SKM-1 (cell line): ENCODE data around the gene CTBP2.

Source experiments
- DNase-seq: peaks from one replicate; lab custom pipeline; 2025; ENCODE audit not compliant: unreplicated experiment; lab: John Stamatoyannopoulos, UW

CTBP2 gene

GRCh38 chr10:125026036-125026931 is 134.1 kb downstream of the CTBP2 start:
- no peak for DNase-seq

GRCh38 chr10:125025341-125025740 is 135.0 kb downstream of the CTBP2 start:
- no peak for DNase-seq

- DNase-seq, result no peak
Measured at GRCh38 chr10:125024497-125025234, 135.7 kb downstream of the CTBP2 start.

GRCh38 chr10:125023862-125024496 is 136.4 kb downstream of the CTBP2 start:
- DNase-seq, result no peak

- DNase-seq, result no peak
Measured at GRCh38 chr10:125023255-125023654, 137.1 kb downstream of the CTBP2 start.

GRCh38 chr10:125022671-125023070 is 137.7 kb downstream of the CTBP2 start:
- no peak for DNase-seq

- no peak for DNase-seq
Measured at GRCh38 chr10:125021686-125022344, 138.5 kb downstream of the CTBP2 start.

GRCh38 chr10:125020871-125021270 is 139.5 kb downstream of the CTBP2 start:
- DNase-seq, result no peak

- no peak for DNase-seq
Measured at GRCh38 chr10:125020386-125020785, 140.0 kb downstream of the CTBP2 start.

GRCh38 chr10:125018576-125019143 is 141.7 kb downstream of the CTBP2 start:
- DNase-seq, result no peak

- no peak for DNase-seq
Measured at GRCh38 chr10:125017547-125018298, 142.6 kb downstream of the CTBP2 start.

GRCh38 chr10:125016611-125017202 is 143.7 kb downstream of the CTBP2 start:
- no peak for DNase-seq

GRCh38 chr10:125016123-125016522 is 144.2 kb downstream of the CTBP2 start:
- no peak for DNase-seq

- no peak for DNase-seq
Measured at GRCh38 chr10:125015356-125015944, 144.9 kb downstream of the CTBP2 start.

- DNase-seq, result no peak
Measured at GRCh38 chr10:125014836-125015355, 145.5 kb downstream of the CTBP2 start.

- DNase-seq, result no peak
Measured at GRCh38 chr10:125014086-125014830, 146.1 kb downstream of the CTBP2 start.

- no peak for DNase-seq
Measured at GRCh38 chr10:125013529-125013872, 146.9 kb downstream of the CTBP2 start.

- no peak for DNase-seq
Measured at GRCh38 chr10:125012851-125013528, 147.4 kb downstream of the CTBP2 start.
